ENCODE data around the gene EARS2.
"Not testable (repeated sequence)": the region's sequence is repeated elsewhere in the genome, so short reads cannot be mapped to it uniquely, and the experiment has no call there.

EARS2 gene

GRCh38 chr16:23556881-23557778 is at the start of gene EARS2, which contains the start of gene UBFD1:
EARS2 (minus strand) TSS chr16:23557350; CDS start chr16:23557343, 7 bp downstream.
UBFD1 (plus strand) TSS chr16:23557727; CDS start chr16:23557743, 16 bp downstream.
- DNase-seq (ENCODE audit: low spot score), result peak; percentile 95

GRCh38 chr16:23597003-23597756 is 40.0 kb upstream of the EARS2 start:
- DNase-seq (ENCODE audit: low spot score), result no peak

GRCh38 chr16:23595951-23596720 is 39.0 kb upstream of the EARS2 start, which contains the start of gene NDUFAB1:
NDUFAB1 (minus strand) TSS chr16:23596316; CDS start chr16:23596290, 26 bp downstream.
- peak; percentile 95 for DNase-seq (ENCODE audit: low spot score)

GRCh38 chr16:23595246-23595950 is 38.2 kb upstream of the EARS2 start:
- peak; percentile 13 for DNase-seq (ENCODE audit: low spot score)

GRCh38 chr16:23594186-23594585 is 37.0 kb upstream of the EARS2 start:
- DNase-seq (ENCODE audit: low spot score), result no peak

GRCh38 chr16:23590181-23590580 is 33.0 kb upstream of the EARS2 start:
- no peak for DNase-seq (ENCODE audit: low spot score)

- DNase-seq (ENCODE audit: low spot score), result peak; percentile 89
Measured at GRCh38 chr16:23587726-23588125, 30.6 kb upstream of the EARS2 start.

GRCh38 chr16:23584186-23585076 is 27.3 kb upstream of the EARS2 start:
- DNase-seq (ENCODE audit: low spot score), result no peak

GRCh38 chr16:23583271-23583670 is 26.1 kb upstream of the EARS2 start:
- DNase-seq (ENCODE audit: low spot score), result not testable (repeated sequence)

GRCh38 chr16:23581764-23582163 is 24.6 kb upstream of the EARS2 start:
- DNase-seq (ENCODE audit: low spot score), result no peak

GRCh38 chr16:23580391-23580790 is 23.2 kb upstream of the EARS2 start:
- DNase-seq (ENCODE audit: low spot score), result no peak

GRCh38 chr16:23579371-23579770 is 22.2 kb upstream of the EARS2 start:
- no peak for DNase-seq (ENCODE audit: low spot score)

- DNase-seq (ENCODE audit: low spot score), result no peak
Measured at GRCh38 chr16:23578101-23578830, 21.1 kb upstream of the EARS2 start.

GRCh38 chr16:23577493-23577892 is 20.3 kb upstream of the EARS2 start:
- DNase-seq (ENCODE audit: low spot score), result no peak

GRCh38 chr16:23575834-23576233 is 18.7 kb upstream of the EARS2 start:
- DNase-seq (ENCODE audit: low spot score), result no peak

- no peak for DNase-seq (ENCODE audit: low spot score)
Measured at GRCh38 chr16:23573817-23574216, 16.7 kb upstream of the EARS2 start.

GRCh38 chr16:23572394-23572793 is 15.2 kb upstream of the EARS2 start:
- no peak for DNase-seq (ENCODE audit: low spot score)

GRCh38 chr16:23571895-23572294 is 14.7 kb upstream of the EARS2 start:
- DNase-seq (ENCODE audit: low spot score), result no peak

- no peak for DNase-seq (ENCODE audit: low spot score)
Measured at GRCh38 chr16:23570992-23571632, 14.0 kb upstream of the EARS2 start.

Data from AG08396 (cell line).